ENCODE measurements around the gene COL25A1.
"Not testable (repeated sequence)": the region's sequence is repeated elsewhere in the genome, so short reads cannot be mapped to it uniquely, and the experiment has no call there.

The COL25A1 gene

DNA sequence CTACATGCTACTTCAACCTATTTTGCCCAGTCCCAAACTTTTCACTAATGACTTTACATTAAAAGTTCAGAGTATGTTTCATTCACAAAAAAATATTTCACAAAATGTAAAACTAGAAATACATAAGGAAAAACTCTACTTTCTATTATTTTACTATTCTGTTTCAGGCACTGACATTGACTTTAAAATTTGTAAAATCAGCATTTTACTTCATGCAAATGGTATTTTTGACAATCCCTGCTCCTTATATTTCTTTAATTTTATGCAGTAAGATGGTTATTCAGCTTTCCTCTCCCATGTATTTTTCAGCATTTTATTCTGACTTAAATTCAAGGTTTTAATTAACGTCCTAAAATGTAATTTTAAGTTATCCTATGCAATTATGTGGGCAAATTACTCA lies 178.5 kb downstream of the COL25A1 start:
- no peak for DNase-seq (ENCODE audit: low spot score)

- DNase-seq (ENCODE audit: low spot score), result no peak
These were observed 180.9 kb downstream of the COL25A1 start for GRCh38 chr4:109121561-109121960.

GRCh38 chr4:109119852-109120251 lies 182.6 kb downstream of the COL25A1 start:
- no peak for DNase-seq (ENCODE audit: low spot score)

- DNase-seq (ENCODE audit: low spot score), result no peak
These were observed 183.8 kb downstream of the COL25A1 start for GRCh38 chr4:109118635-109119034.

DNA sequence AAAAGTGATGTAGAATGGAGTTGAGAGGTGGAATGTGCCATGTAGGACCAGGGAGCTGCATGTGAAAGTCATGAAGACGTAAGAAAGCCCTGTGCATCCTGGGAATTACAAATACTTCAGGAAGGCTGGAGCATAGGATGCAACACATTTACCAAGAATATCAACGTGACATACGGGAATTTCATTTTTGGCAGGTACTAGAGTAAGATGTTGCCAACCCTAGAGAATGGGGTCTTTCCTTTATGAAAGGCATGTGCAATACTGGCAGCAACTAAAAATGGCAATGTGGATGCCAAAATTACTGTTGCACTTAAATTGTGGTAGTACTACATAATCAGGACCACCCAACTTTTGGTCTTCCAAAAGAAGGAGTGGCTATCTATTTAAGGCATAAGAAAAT lies 188.0 kb downstream of the COL25A1 start:
- DNase-seq (ENCODE audit: low spot score), result no peak

GRCh38 chr4:109113521-109113920 lies 188.9 kb downstream of the COL25A1 start:
- no peak for DNase-seq (ENCODE audit: low spot score)

- no peak for DNase-seq (ENCODE audit: low spot score)
These were observed 191.4 kb downstream of the COL25A1 start for GRCh38 chr4:109111031-109111430.

GRCh38 chr4:109108215-109108614 lies 194.2 kb downstream of the COL25A1 start:
- not testable (repeated sequence) for DNase-seq (ENCODE audit: low spot score)

- DNase-seq (ENCODE audit: low spot score), result no peak
These were observed 208.4 kb downstream of the COL25A1 start for GRCh38 chr4:109094056-109094455.

DNA sequence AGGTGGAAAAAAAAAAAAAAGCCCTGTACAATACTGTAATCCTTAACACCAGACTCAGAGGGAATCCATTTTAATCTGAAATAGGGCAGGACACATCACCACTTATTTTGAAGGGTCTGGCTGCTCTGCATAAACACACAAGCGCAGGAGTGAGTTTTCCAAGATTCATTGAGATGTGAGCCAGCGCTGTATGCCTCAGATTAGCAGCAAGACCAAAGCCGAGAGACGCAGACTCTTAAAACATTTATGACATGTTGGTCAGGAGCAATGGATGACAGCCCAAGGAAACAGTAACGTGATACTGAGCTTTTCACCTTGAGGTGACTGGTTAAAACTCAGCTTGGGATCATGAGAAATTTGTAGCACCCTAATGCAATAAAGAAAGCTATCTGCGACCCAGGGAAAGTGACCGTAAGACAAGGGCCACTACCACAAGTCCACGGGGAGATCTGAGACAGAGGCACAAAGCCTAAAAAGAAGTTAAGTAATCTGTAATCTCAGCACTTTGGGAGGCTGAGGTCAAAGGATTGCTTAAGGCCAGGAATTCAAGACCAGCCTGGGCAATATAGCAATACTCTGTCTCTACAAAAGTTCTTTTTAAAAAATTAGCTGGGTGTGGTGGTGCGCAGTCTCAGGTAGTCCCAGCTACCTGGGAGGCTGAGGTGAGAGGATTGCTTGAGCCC lies 210.6 kb downstream of the COL25A1 start:
- no peak for DNase-seq (ENCODE audit: low spot score)

DNA sequence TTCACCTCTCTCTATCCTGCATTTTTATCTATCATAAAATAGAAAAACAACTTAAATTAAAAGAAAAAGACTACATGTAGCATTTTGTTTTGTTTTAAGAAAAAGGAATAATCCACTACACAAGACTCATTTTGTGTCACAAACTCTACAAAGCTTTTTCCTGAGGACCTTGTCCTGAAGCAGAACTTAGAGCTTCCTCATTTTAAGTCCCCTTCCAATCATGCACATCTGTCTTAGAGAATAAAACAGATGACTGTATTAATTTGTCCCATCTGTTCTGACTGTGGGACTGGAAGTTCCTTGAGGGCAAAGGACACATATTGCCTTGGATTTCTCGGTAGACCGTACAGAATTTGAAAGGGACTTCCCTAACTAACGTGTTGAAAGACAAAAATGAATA lies 218.5 kb downstream of the COL25A1 start:
- DNase-seq (ENCODE audit: low spot score), result no peak

DNA sequence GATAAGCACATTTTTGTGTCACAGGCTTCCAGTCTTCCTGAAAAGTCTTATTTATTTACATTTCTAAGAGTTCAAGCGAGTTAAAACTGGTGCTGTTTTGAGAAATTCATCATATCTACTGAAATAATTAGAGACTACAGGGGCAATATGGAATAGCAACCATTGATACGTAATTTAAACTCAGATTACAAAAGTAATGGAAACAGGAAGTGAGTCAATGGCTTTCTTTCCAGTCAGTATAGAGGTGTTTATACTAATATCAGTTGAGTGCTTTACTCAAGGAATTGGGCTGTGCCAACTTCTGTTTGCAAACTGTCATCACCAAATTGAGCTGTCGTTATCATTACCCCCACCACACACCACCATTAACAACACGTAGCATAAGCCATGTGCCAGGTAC lies 222.7 kb downstream of the COL25A1 start:
- DNase-seq (ENCODE audit: low spot score), result no peak

GRCh38 chr4:109079201-109079600 lies 223.3 kb downstream of the COL25A1 start:
- DNase-seq (ENCODE audit: low spot score), result no peak

DNA sequence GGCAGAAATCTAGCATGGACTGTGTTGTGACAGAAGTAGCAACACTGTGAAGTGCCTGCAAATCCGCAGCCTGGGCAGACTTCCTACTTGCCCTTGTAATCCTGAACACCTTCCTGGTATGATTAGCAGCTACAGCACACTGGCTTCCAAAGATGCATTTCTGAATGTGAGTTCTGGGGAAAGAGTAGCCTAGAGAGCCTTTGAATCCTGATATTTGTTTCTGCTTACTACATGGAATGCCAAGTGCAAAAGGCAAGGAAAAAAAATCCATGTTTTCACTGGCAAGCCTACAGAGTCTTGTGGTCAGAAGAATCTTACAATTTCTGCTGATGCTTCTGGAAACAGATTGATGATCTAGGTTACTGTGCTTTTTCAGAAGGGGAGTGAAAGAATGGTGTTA lies 223.7 kb downstream of the COL25A1 start:
- no peak for DNase-seq (ENCODE audit: low spot score)

- no peak for DNase-seq (ENCODE audit: low spot score)
These were observed 225.0 kb downstream of the COL25A1 start for GRCh38 chr4:109077505-109077904.

DNA sequence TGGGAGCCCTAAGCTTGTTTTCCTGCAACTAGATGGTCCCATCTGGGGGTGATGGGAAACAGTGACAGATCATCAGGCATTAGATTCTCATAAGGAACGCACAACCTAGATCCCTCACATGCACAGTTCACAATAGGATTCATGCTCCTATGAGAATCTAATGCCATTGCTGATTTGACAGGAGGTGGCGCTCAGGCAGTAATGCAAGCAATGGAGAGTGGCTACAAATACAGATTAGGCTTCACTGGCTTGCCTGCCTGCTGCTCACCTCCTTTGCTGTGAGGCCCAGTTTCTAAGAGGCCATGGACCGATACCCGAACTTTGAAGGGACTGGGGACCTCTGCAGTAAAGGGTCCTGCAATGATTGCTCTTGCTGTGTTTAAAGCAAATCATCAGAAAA lies 225.7 kb downstream of the COL25A1 start:
- not testable (repeated sequence) for DNase-seq (ENCODE audit: low spot score)

- no peak for DNase-seq (ENCODE audit: low spot score)
These were observed 226.8 kb downstream of the COL25A1 start for GRCh38 chr4:109075621-109076020.

DNA sequence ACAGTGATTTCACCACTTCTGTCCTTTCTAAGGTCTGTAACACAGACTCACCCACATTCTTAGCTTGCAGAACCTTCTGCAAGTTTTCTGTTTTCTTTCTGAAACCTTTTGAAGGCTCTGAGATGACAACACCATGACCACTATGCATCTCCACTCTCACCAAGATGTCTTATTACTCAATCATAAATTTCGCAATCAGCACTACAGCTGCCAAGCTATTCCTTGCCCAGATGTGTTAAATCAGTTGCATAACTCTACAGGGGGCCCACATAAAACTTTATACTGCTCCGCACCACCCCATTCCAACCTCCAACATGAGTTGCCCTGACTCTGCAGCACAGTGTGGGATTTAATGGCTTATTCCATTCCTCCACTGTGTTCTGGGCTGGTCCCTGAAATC lies 229.9 kb downstream of the COL25A1 start:
- DNase-seq (ENCODE audit: low spot score), result no peak

DNA sequence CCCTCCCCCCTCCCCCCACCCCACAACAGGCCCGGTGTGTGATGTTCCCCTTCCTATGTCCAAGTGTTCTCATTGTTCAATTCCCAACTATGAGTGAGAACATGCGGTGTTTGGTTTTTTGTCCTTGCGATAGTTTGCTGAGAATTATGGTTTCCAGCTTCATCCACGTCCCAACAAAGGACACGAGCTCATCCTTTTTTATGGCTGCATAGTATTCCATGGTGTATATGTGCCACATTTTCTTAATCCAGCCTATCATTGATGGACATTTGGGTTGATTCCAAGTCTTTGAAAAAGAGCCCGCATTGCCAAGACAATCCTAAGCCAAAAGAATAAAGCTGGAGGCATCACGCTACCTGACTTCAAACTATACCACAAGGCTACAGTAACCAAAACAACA lies 231.8 kb downstream of the COL25A1 start:
- not testable (repeated sequence) for DNase-seq (ENCODE audit: low spot score)

DNA sequence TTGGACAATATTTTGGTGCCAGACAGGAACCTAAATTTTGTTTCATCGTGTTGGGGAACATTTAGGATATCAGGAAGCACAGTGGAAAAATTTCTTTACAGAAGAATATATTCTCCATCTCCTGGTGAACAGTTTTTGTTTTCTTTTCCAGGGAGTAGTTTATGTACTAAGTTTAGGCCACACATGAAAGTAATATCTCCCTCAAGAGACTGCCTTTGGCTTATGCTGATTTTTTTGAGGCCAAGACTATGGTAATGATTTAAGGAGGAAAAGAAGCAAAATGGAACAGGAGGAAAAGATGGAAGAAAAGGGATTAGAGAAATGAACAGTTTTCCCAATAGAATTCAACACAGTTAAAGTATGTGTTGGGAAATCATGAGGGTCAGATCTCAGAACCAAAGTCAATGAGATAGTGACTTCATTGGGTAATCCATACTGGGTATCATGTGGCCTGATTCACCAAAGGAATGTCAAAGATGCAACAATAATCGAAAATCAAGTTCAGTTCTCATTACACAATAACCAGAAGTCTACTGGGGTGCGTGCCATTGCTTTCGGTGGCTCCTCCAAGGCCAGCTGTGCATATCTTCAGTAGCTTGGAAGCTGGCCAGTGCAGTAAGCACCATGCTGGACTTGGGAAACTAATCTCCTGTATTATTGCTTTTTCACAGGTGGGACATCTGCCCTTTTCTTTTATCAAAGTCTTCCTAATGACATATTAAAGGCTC lies 234.8 kb downstream of the COL25A1 start:
- no peak for DNase-seq (ENCODE audit: low spot score)

DNA sequence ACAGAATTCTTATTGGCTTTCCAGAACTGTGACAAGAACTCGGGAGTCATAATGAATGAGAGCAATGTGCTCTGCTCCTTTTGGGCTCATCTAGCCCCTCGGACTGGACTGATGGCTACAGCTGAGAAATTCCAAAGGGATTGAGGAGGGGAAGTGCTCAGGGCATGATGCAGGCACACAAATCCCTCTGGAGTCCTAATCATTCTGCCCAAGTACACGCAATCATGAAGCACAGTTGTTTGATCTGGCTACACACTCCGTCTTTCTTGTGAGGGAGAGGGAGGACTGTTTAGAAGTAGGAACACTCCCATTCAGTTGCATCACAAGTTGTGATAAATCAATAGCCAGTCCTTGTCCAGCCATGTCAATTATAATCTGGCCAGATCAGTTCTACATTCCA lies 237.5 kb downstream of the COL25A1 start:
- DNase-seq (ENCODE audit: low spot score), result no peak

GRCh38 chr4:109053257-109053656 lies 249.2 kb downstream of the COL25A1 start:
- DNase-seq (ENCODE audit: low spot score), result no peak

DNA sequence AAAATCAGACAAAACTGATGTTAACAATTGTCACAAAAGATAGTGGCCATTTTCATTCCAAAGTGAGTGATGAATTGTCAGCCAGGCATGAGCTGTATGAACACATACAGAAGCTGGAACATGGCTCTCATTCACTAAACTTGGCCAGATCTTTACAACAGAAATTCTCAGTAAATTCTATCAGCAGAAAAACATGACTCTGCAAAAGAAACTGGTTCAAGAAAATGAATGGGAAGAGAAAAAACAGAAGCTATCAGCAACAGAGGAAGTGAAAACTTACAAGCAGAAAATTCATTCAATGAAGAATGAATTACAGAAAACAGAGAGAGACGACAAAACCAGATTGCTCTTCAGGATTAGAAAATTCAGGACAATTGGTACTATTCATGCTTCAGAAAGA lies 249.6 kb downstream of the COL25A1 start:
- no peak for DNase-seq (ENCODE audit: low spot score)

DNA sequence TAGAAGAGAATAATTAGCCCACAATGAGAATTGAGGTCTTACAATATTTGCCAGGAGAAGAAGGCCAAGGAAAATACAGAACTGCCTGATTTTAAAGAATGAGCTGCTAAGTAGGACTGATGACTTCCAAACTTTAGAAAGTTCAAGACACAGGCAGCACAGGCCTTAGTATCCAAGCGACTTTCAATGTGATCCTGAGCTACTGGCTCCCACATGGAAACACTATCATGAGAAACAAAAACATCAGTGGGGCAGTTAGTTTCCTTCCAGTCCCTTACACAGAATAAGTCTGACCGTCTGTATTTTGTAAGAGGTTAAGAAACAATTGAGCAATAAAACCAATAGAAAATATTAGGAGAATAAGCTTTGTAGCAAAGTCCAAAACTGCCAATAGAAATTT lies 251.4 kb downstream of the COL25A1 start:
- DNase-seq (ENCODE audit: low spot score), result no peak
